ENCODE measurements around the gene MED16.

DNA sequence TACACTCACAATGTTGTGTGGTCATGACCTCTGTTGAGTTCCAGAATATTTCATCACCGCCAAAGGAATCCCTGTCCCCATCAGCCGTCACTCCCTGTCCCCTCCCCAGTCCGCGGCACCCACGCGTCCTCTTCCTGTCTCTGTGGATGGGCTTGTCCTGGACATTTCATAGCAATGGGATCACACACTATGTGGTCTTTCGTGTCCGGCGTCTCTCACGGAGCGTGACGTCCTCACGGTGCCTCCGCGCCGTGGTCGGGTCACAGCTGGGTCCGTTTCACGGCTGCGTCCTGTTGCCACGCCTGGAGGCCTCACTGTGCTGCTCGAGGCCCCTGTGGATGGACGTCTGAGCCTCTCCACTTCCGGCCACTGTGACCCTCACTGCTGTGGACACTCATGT lies 58.8 kb downstream of the MED16 start:
- TF ChIP-seq, protein P1, sequence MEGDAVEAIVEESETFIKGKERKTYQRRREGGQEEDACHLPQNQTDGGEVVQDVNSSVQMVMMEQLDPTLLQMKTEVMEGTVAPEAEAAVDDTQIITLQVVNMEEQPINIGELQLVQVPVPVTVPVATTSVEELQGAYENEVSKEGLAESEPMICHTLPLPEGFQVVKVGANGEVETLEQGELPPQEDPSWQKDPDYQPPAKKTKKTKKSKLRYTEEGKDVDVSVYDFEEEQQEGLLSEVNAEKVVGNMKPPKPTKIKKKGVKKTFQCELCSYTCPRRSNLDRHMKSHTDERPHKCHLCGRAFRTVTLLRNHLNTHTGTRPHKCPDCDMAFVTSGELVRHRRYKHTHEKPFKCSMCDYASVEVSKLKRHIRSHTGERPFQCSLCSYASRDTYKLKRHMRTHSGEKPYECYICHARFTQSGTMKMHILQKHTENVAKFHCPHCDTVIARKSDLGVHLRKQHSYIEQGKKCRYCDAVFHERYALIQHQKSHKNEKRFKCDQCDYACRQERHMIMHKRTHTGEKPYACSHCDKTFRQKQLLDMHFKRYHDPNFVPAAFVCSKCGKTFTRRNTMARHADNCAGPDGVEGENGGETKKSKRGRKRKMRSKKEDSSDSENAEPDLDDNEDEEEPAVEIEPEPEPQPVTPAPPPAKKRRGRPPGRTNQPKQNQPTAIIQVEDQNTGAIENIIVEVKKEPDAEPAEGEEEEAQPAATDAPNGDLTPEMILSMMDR (conservative IDR thresholded peaks at IDR 0.05; ENCODE audit: low read depth, low read length), result no peak
- TF ChIP-seq EZH2 (IDR thresholded peaks at IDR 0.05; ENCODE audit: borderline replicate concordance, low read depth, low read length, poor library complexity, severe bottlenecking), result no peak
